HepG2 (cell line): ENCODE measurements around the gene HES3. TPM values are rescaled to one million over a fixed set of nuclear protein-coding genes. Genes with fewer than 3 reads are reported as not detected.

Source experiments
- ATAC-seq: fragments of 200-7000 bp; cut with Tn5 transposase; 3 replicates; pipeline ENCODE4 v1.9.1; 2020; ENCODE audit warnings: mild to moderate bottlenecking, moderate library complexity
- BruUV-seq: library from RNA; stranded (reverse); fragments of 400-500 nt; replicated peaks from 2 replicates; lab custom pipeline; 2021; lab: Mats Ljungman, UMichigan
- CTCF ChIA-PET: fragments of 300-600 bp; formaldehyde crosslinking; extraction: SDS; loops from one replicate; lab custom pipeline; 2021; ENCODE audit warnings: low total read pairs, inconsistent platforms, low intra/inter-chr PET ratio; lab: Yijun Ruan, JAX
- POLR2A ChIA-PET: fragments of 350-600 bp; sonication (Branson Sonifier 250); formaldehyde crosslinking; loops from one replicate; lab custom pipeline; 2020; ENCODE audit warnings: antibody characterized with exemption, inconsistent platforms; lab: Yijun Ruan, JAX
- DNase-seq: peaks from one replicate; pipeline ENCODE4 v3.0.0-alpha.2; 2015; ENCODE audit warnings: low spot score
- FAIRE-seq: peaks from 3 replicates; lab custom pipeline; 2011; peaks lifted over from hg19 to GRCh38; lab: Jason Lieb, UNC
- H2AFZ ChIP-seq: one replicate; pipeline ENCODE4 v1.6.1; 2011; ENCODE audit warnings: low read length, inconsistent platforms
- H3K27ac ChIP-seq: fragments of 300-600 bp; 3 replicates; pipeline ENCODE4 v1.8.0; 2011; ENCODE audit warnings: mixed run types, mild to moderate bottlenecking, mixed read lengths, low read length, inconsistent platforms; ENCODE audit not compliant: insufficient read depth; ENCODE audit errors: extremely low read length
- H3K27me3 ChIP-seq, 2 experiments: fragments of 200-600 bp in 1 of 2; 2 replicates in 1 of 2; 3 replicates in 1 of 2; pipeline versions ENCODE4 v1.6.0 to v1.8.0; 2011; ENCODE audit warnings: low read length in 2 of 2, mild to moderate bottlenecking in 2 of 2, moderate library complexity in 2 of 2, inconsistent platforms in 1 of 2; ENCODE audit not compliant: insufficient read depth in 2 of 2, control insufficient read depth in 1 of 2
- H3K36me3 ChIP-seq, 2 experiments: fragments of 200-600 bp in 1 of 2; replicated peaks in 1 of 2; 2 replicates in 1 of 2; 3 replicates in 1 of 2; pipeline versions ENCODE4 v1.5.1 to v1.8.0; 2011; ENCODE audit warnings: low read length in 2 of 2, inconsistent platforms in 1 of 2; ENCODE audit not compliant: insufficient read depth in 2 of 2, control insufficient read depth in 1 of 2
- H3K4me1 ChIP-seq: 2 replicates; pipeline ENCODE4 v1.5.1; 2012; ENCODE audit warnings: low read length, inconsistent platforms; ENCODE audit not compliant: insufficient read depth
- H3K4me2 ChIP-seq: 2 replicates; pipeline ENCODE4 v1.6.0; 2011; ENCODE audit warnings: low read depth, low read length, inconsistent platforms
- H3K4me3 ChIP-seq, 3 experiments: fragments of 200-600 bp in 1 of 3; sonication (generic), shearing (Covaris generic) in 1 of 3; replicated peaks in 1 of 3; 2 replicates each; pipeline ENCODE4 v1.5.1; 2011 to 2016; ENCODE audit warnings: low read length in 3 of 3, inconsistent platforms in 2 of 3, low read depth in 2 of 3, mild to moderate bottlenecking in 2 of 3, control low read depth in 1 of 3, mixed read lengths in 1 of 3; ENCODE audit not compliant: insufficient read depth in 1 of 3
- H3K79me2 ChIP-seq: one replicate; pipeline ENCODE4 v1.6.1; 2011; ENCODE audit warnings: low read length, inconsistent platforms; ENCODE audit not compliant: insufficient read depth
- H3K9ac ChIP-seq: 2 replicates; pipeline ENCODE4 v1.6.0; 2011; ENCODE audit warnings: mild to moderate bottlenecking, low read depth, low read length, inconsistent platforms; ENCODE audit not compliant: insufficient read depth
- H3K9me3 ChIP-seq: 2 replicates; pipeline ENCODE4 v1.5.1; 2012; ENCODE audit warnings: mild to moderate bottlenecking, low read length
- H4K20me1 ChIP-seq: 2 replicates; pipeline ENCODE4 v1.6.0; 2011; ENCODE audit warnings: inconsistent platforms, mild to moderate bottlenecking, low read length, moderate library complexity; ENCODE audit not compliant: insufficient read depth
- EEA1 ChIP-seq: sonication (generic); formaldehyde crosslinking; IDR thresholded peaks from 2 replicates; pipeline ENCODE4 v1.5.1; 2020; ENCODE audit warnings: mild to moderate bottlenecking, missing genetic modification reagents, borderline replicate concordance
- HDAC6 ChIP-seq: fragments of 200-600 bp; sonication (generic); IDR thresholded peaks from 2 replicates; pipeline ENCODE4 v1.7.0; 2017; ENCODE audit warnings: mild to moderate bottlenecking, antibody characterized with exemption, low read length, low read depth
- HHEX ChIP-seq: IDR thresholded peaks from 2 replicates; pipeline ENCODE4 v1.6.1; 2016; ENCODE audit warnings: control low read depth
- HNRNPH1 ChIP-seq: fragments of 200-400 bp; formaldehyde crosslinking; optimal IDR thresholded peaks from 2 replicates; pipeline ENCODE3; 2017; ENCODE audit warnings: mild to moderate bottlenecking, low read depth, low read length
- IKZF1 ChIP-seq: fragments of 450-650 bp; IDR thresholded peaks from 2 replicates; pipeline ENCODE4 v1.7.1; 2016
- SP140L ChIP-seq: sonication (generic); formaldehyde crosslinking; IDR thresholded peaks from 2 replicates; pipeline ENCODE4 v1.4.0; 2020; ENCODE audit warnings: missing genetic modification reagents, borderline replicate concordance
- TCF7 ChIP-seq: sonication (generic); IDR thresholded peaks from 2 replicates; pipeline ENCODE4 v1.6.1; 2016; ENCODE audit warnings: antibody characterized with exemption, low read depth
- ZBTB1 ChIP-seq: sonication (generic); formaldehyde crosslinking; IDR thresholded peaks from 2 replicates; pipeline ENCODE4 v1.4.0; 2020; ENCODE audit warnings: missing genetic modification reagents, borderline replicate concordance
- ZNF354B ChIP-seq: sonication (generic); formaldehyde crosslinking; IDR thresholded peaks from 2 replicates; pipeline ENCODE4 v1.8.0; 2022; ENCODE audit warnings: mild to moderate bottlenecking, missing genetic modification reagents
- ZNF432 ChIP-seq: sonication (generic); formaldehyde crosslinking; IDR thresholded peaks from 2 replicates; pipeline ENCODE4 v1.5.0; 2020; ENCODE audit warnings: missing genetic modification reagents, mild to moderate bottlenecking, borderline replicate concordance
- ZNF446 ChIP-seq: sonication (generic); formaldehyde crosslinking; IDR thresholded peaks from 2 replicates; pipeline ENCODE4 v1.5.0; 2020; ENCODE audit warnings: mild to moderate bottlenecking, missing genetic modification reagents
- WGBS: methylation state at CpG from one replicate; pipeline ENCODE4 v1.1.6; 2017; ENCODE audit warnings: low lambda C conversion rate; 5-methylcytosine and 5-hydroxymethylcytosine counted together
- in situ Hi-C: cut with HindIII; loops from 2 replicates; pipeline ENCODE4 v1.10.0; 2017; ENCODE audit warnings: low pct_unique_long_range_greater_than_20kb; ENCODE audit not compliant: extremely low pct_ligation_motif_present
- intact Hi-C: fragments of 100-400 bp; cut with micrococcal nuclease; formaldehyde crosslinking; loops from one replicate; pipeline ENCODE4 v1.10.0; 2022; ENCODE audit not compliant: unreplicated experiment
- polyA plus RNA-seq, 8 experiments: library from polyadenylated mRNA; depleted of rRNA in 3 of 8; stranded (reverse) in 7 of 8; unstranded in 1 of 8; fragments of >200 nt; fragmentation: Illumina TruSeq in 4 of 8; extraction: Trizol in 4 of 8; gene quantifications; 2 replicates each; pipeline versions ENCODE4 v1.2.1 to v1.2.3, GENCODE V29; 2011 to 2016; ENCODE audit warnings: low read depth in 4 of 8, missing spikeins in 1 of 8, mixed read lengths in 1 of 8; ENCODE audit not compliant: insufficient read depth in 1 of 8
- total RNA-seq, 5 experiments: library from RNA; depleted of rRNA; stranded (reverse); fragments of >200 nt; fragmentation: Illumina TruSeq; extraction: Trizol; gene quantifications; 2 replicates each; pipeline ENCODE4 v1.2.3, GENCODE V29; 2016; ENCODE audit warnings: low read depth in 1 of 5
- TF ChIP-seq, protein P1 (sequence below): sonication (generic); formaldehyde crosslinking; IDR thresholded peaks from 2 replicates; pipeline ENCODE4 v1.5.1; 2020; ENCODE audit warnings: mild to moderate bottlenecking, missing genetic modification reagents
- TF ChIP-seq, protein P2 (sequence below): sonication (generic); formaldehyde crosslinking; IDR thresholded peaks from 2 replicates; pipeline ENCODE4 v1.4.0; 2020; ENCODE audit warnings: missing genetic modification reagents

The HES3 gene
- total and polyA plus RNA-seq, 2 of the 13 experiments (the other 11 are each of a cell fraction or from before 2014, with no cell fraction given): not detected

DNA sequence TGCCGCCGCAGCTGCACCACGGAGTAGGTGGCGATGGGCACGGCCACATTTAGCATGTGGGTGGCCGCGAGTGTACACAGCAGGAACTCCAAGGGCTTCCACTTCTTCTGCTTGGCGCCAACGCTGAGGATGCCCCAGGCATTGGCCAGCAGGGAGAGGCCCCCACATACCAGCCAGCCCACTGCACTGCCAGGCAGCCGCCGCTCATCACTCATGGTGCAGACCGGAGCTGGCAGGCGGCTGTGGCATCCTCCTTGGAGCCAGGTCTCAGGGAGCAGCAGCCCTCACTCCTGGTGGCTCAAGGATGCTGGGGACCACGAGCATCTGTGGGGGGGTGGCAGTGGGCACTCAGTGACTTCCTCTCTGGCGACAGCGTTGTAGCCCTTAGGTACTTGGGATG is 10.7 kb downstream of the HES3 start:
- in situ Hi-C loops (no loop called here), intact Hi-C loops (no loop called here)
- H3K9ac ChIP-seq: no peak overlapping the region
- FAIRE-seq (no peak), ATAC-seq (no peak), DNase-seq (no peak)
- no peaks in the 10 kb centered on the region for H3K79me2 ChIP-seq
- 87% methylated on average over 5 of the region's 16 CpGs for whole genome bisulfite sequencing
- no peak overlapping the region for H3K27ac ChIP-seq
- H3K4me1 ChIP-seq: peaks cover 22% of the 10 kb centered on the region
- no peak for TF ChIP-seq ZNF446
- no peak for TF ChIP-seq SP140L (CRISPR knock-in tag)
- TF ChIP-seq ZNF354B (CRISPR knock-in tag): no peak
- no peak for TF ChIP-seq TCF7
- TF ChIP-seq, protein P1, sequence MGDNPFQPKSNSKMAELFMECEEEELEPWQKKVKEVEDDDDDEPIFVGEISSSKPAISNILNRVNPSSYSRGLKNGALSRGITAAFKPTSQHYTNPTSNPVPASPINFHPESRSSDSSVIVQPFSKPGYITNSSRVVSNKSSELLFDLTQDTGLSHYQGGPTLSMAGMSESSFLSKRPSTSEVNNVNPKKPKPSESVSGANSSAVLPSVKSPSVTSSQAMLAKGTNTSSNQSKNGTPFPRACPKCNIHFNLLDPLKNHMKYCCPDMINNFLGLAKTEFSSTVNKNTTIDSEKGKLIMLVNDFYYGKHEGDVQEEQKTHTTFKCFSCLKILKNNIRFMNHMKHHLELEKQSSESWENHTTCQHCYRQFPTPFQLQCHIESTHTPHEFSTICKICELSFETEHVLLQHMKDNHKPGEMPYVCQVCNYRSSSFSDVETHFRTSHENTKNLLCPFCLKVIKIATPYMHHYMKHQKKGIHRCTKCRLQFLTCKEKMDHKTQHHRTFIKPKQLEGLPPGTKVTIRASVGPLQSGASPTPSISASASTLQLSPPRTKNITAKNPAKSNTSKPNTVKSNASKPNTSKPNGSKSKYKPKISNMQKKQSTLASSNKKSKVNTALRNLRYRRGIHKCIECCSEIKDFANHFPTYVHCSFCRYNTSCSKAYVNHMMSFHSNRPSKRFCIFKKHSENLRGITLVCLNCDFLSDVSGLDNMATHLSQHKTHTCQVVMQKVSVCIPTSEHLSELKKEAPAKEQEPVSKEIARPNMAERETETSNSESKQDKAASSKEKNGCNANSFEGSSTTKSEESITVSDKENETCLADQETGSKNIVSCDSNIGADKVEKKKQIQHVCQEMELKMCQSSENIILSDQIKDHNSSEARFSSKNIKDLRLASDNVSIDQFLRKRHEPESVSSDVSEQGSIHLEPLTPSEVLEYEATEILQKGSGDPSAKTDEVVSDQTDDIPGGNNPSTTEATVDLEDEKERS (CRISPR knock-in tag): no peak
- no peak for TF ChIP-seq IKZF1
- TF ChIP-seq HDAC6: no peak
- no peak for TF ChIP-seq HHEX
- TF ChIP-seq ZNF432 (CRISPR knock-in tag): no peak
- no peak for TF ChIP-seq HNRNPH1
- TF ChIP-seq, protein P2, sequence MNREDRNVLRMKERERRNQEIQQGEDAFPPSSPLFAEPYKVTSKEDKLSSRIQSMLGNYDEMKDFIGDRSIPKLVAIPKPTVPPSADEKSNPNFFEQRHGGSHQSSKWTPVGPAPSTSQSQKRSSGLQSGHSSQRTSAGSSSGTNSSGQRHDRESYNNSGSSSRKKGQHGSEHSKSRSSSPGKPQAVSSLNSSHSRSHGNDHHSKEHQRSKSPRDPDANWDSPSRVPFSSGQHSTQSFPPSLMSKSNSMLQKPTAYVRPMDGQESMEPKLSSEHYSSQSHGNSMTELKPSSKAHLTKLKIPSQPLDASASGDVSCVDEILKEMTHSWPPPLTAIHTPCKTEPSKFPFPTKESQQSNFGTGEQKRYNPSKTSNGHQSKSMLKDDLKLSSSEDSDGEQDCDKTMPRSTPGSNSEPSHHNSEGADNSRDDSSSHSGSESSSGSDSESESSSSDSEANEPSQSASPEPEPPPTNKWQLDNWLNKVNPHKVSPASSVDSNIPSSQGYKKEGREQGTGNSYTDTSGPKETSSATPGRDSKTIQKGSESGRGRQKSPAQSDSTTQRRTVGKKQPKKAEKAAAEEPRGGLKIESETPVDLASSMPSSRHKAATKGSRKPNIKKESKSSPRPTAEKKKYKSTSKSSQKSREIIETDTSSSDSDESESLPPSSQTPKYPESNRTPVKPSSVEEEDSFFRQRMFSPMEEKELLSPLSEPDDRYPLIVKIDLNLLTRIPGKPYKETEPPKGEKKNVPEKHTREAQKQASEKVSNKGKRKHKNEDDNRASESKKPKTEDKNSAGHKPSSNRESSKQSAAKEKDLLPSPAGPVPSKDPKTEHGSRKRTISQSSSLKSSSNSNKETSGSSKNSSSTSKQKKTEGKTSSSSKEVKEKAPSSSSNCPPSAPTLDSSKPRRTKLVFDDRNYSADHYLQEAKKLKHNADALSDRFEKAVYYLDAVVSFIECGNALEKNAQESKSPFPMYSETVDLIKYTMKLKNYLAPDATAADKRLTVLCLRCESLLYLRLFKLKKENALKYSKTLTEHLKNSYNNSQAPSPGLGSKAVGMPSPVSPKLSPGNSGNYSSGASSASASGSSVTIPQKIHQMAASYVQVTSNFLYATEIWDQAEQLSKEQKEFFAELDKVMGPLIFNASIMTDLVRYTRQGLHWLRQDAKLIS (CRISPR knock-in tag): no peak
- no peak for TF ChIP-seq ZBTB1
- no peak for TF ChIP-seq EEA1
- BruUV-seq: no TSS peak
- no peak overlapping the region for H3K4me2 ChIP-seq
- CTCF ChIA-PET: no interaction called here
- POLR2A ChIA-PET: no interaction called here
- peaks cover 5 to 29% of the 10 kb centered on the region in 2 experiments; a peak in 3 of 5 replicates for H3K27me3 ChIP-seq
- no peak overlapping the region for H3K4me3 ChIP-seq
- no peaks in the 10 kb centered on the region for H3K36me3 ChIP-seq
- no peak overlapping the region for H2AFZ ChIP-seq
- no peaks in the 10 kb centered on the region for H3K9me3 ChIP-seq
- no peaks in the 10 kb centered on the region for H4K20me1 ChIP-seq
